HT-29 (cell line): ENCODE data around the gene SPATS2. TPM values are rescaled to one million over a fixed set of nuclear protein-coding genes. Genes with fewer than 3 reads are reported as not detected.

ENCODE experiments used
- small RNA-seq: library from RNA; depleted of rRNA; stranded (forward); fragments of <200 nt; gene quantifications from one replicate; pipeline ENCODE3, GENCODE V24; 2014
- total RNA-seq: library from RNA; depleted of rRNA; stranded (reverse); fragments of >200 nt; shearing (Covaris generic); gene quantifications from 2 replicates; pipeline ENCODE4 v1.2.3, GENCODE V29; 2014; rRNA removed

Gene SPATS2
- total RNA-seq, 1 experiment from 2014 or later, result 11.5 TPM

Small RNA genes within 50 kb of the gene (small RNA-seq; reads per million reads assigned to genes)
- gene AC125611.1, result not detected

Other genes starting within 250 kb of the SPATS2 start
- gene TUBA1B, start 236.1 kb upstream of the SPATS2 start, total RNA-seq, result 2,713 and 2,908 TPM in 2 replicates
- 6.1 and 7.3 TPM in 2 replicates for gene TUBA1A, start 178.4 kb upstream of the SPATS2 start, total RNA-seq
- gene TUBA1C, start 102.4 kb upstream of the SPATS2 start, total RNA-seq, result 978 and 1,044 TPM in 2 replicates
- gene PRPH, start 72.3 kb upstream of the SPATS2 start, total RNA-seq, result not detected in 2 replicates
- 65.3 and 71.4 TPM in 2 replicates for gene TROAP, start 44.2 kb upstream of the SPATS2 start, total RNA-seq
- gene C1QL4, start 30.3 kb upstream of the SPATS2 start, total RNA-seq, result not detected in 2 replicates
- 8.2 and 9.2 TPM in 2 replicates for gene DNAJC22, start 20.6 kb upstream of the SPATS2 start, total RNA-seq
- gene KCNH3, start 171.6 kb downstream of the SPATS2 start, total RNA-seq, result 0.36 TPM in 1 of 2 replicates, not detected in the other
- 124 and 130 TPM in 2 replicates for gene MCRS1, start 200.7 kb downstream of the SPATS2 start, total RNA-seq
- gene FAM186B, start 238.2 kb downstream of the SPATS2 start, total RNA-seq, result 0.03 and 0.23 TPM in 2 replicates